Gastrocnemius medialis (tissue), 4 donors: ENCODE results near the gene CDKAL1. TPM values are rescaled to one million over a fixed set of nuclear protein-coding genes. Genes with fewer than 3 reads are reported as not detected.

Experiments used
- ATAC-seq, 2 donors: fragments of 150-250 bp; one replicate each; pipeline ENCODE4 v1.9.1; 2016
- DNase-seq, 2 donors: peaks; one replicate each; pipeline ENCODE4 v3.0.0-alpha.2; 2019
- H3K27ac ChIP-seq, 4 donors: fragments of 200-600 bp; sonication (generic); 1 replicate in 1 of 4; 2 replicates in 3 of 4; pipeline ENCODE4 v1.5.1; 2016 to 2018; ENCODE audit warnings: mild to moderate bottlenecking in 2 of 4, moderate library complexity in 1 of 4
- H3K27me3 ChIP-seq, 3 donors: fragments of 200-600 bp; sonication (generic) in 2 of 3; 1 replicate in 1 of 3; 2 replicates in 2 of 3; pipeline versions ENCODE4 v1.5.1 to v1.6.0; 2016 to 2019; ENCODE audit warnings: mild to moderate bottlenecking in 1 of 3, moderate library complexity in 1 of 3
- H3K36me3 ChIP-seq, 2 donors: fragments of 200-600 bp; sonication (generic) in 1 of 2; one replicate each; pipeline ENCODE4 v1.5.1; 2017 to 2018
- H3K4me1 ChIP-seq, 2 donors: fragments of 200-600 bp; sonication (generic) in 1 of 2; one replicate each; pipeline ENCODE4 v1.5.1; 2016 to 2017; ENCODE audit warnings: mild to moderate bottlenecking in 2 of 2
- H3K4me3 ChIP-seq, 4 donors: fragments of 200-600 bp; sonication (generic) in 3 of 4; 1 replicate in 1 of 4; 2 replicates in 3 of 4; pipeline ENCODE4 v1.5.1; 2016 to 2019; ENCODE audit warnings: mild to moderate bottlenecking in 2 of 4
- H3K9me3 ChIP-seq, 3 donors: fragments of 200-600 bp; sonication (generic) in 2 of 3; 1 replicate in 1 of 3; 2 replicates in 2 of 3; pipeline ENCODE4 v1.5.1; 2016 to 2019
- CTCF ChIP-seq, 5 experiments: fragments of 450-650 bp in 3 of 5; fragments of 200-600 bp in 2 of 5; sonication (generic) in 2 of 5; IDR thresholded peaks in 4 of 5; conservative IDR thresholded peaks in 1 of 5; 1 replicate in 4 of 5; 2 replicates in 1 of 5; pipeline ENCODE4 v1.5.1; 2016 to 2019; ENCODE audit warnings: antibody characterized with exemption in 5 of 5, mild to moderate bottlenecking in 3 of 5, moderate library complexity in 3 of 5
- POLR2A ChIP-seq, 2 donors: fragments of 450-650 bp; IDR thresholded peaks; one replicate each; pipeline ENCODE4 v1.6.1; 2017; ENCODE audit warnings: antibody characterized with exemption in 2 of 2, mild to moderate bottlenecking in 2 of 2, moderate library complexity in 2 of 2
- in situ Hi-C, 4 donors: fragments of 200-750 bp; cut with MboI; loops; one replicate each; pipeline versions ENCODE4 v1.15.0 to v1.8.0; 2017; ENCODE audit warnings: low sequenced_read_pairs in 4 of 4
- intact Hi-C: fragments of 100-400 bp; cut with DNase I; formaldehyde crosslinking; loops from one replicate; pipeline ENCODE4 v1.15.1; 2023; ENCODE audit warnings: low total_unique reads
- total RNA-seq, 4 donors: library from RNA; depleted of rRNA; stranded (reverse); fragments of >200 nt; gene quantifications; one replicate each; pipeline versions ENCODE4 v1.1.0 to v1.2.3, GENCODE V29; 2016

CDKAL1 gene
- total RNA-seq, 4 donors from 2014 or later, result 9.6 to 17.0 (median 11.4) TPM

- no peaks in the 10 kb centered on the region for H3K36me3 ChIP-seq
- in situ Hi-C loops, result no loop called here
- intact Hi-C loops, result no loop called here
- no peaks in the 10 kb centered on the region for H3K4me1 ChIP-seq
- ATAC-seq, result no peak
- no peak for TF ChIP-seq CTCF (IDR thresholded peaks at IDR 0.05 in 4 of 5, conservative IDR thresholded peaks at IDR 0.05 in 1 of 5)
- no peak for TF ChIP-seq POLR2A (IDR thresholded peaks at IDR 0.05)
- H3K27me3 ChIP-seq, result no peaks in the 10 kb centered on the region
- H3K9me3 ChIP-seq, result no peaks in the 10 kb centered on the region
- DNase-seq, result no peak
- H3K4me3 ChIP-seq, result no peak overlapping the region
- H3K27ac ChIP-seq, result no peak overlapping the region
Measured at GRCh38 chr6:21150667-21151066, 616.4 kb downstream of the CDKAL1 start.

- no peak overlapping the region for H3K27ac ChIP-seq
- no peaks in the 10 kb centered on the region for H3K27me3 ChIP-seq
- H3K4me1 ChIP-seq, result no peaks in the 10 kb centered on the region
- ATAC-seq (no peak), DNase-seq (no peak)
- H3K9me3 ChIP-seq, result no peaks in the 10 kb centered on the region
- intact Hi-C loops, result no loop called here
- TF ChIP-seq POLR2A (IDR thresholded peaks at IDR 0.05), result no peak
- no peak for TF ChIP-seq CTCF (IDR thresholded peaks at IDR 0.05 in 4 of 5, conservative IDR thresholded peaks at IDR 0.05 in 1 of 5)
- in situ Hi-C loops, result no loop called here
- H3K4me3 ChIP-seq, result no peak overlapping the region
- H3K36me3 ChIP-seq, result no peaks in the 10 kb centered on the region
Measured at GRCh38 chr6:21151119-21151518, 616.9 kb downstream of the CDKAL1 start.

- no peak for DNase-seq
- no peak for ATAC-seq
- TF ChIP-seq CTCF (IDR thresholded peaks at IDR 0.05 in 4 of 5, conservative IDR thresholded peaks at IDR 0.05 in 1 of 5), result no peak
Measured at GRCh38 chr6:21151530-21151929, 617.3 kb downstream of the CDKAL1 start.

GRCh38 chr6:21157186-21157929 is 623.1 kb downstream of the CDKAL1 start:
- ATAC-seq (no peak), DNase-seq (no peak)
- intact Hi-C loops, result no loop called here

More at GRCh38 chr6:21151530-21151929, 617.3 kb downstream of the CDKAL1 start:
- Histone ChIP-seq H3K4me1 (no peaks in the 10 kb centered on the region), H3K4me3 (no peak overlapping the region), H3K27me3 (no peaks in the 10 kb centered on the region), H3K27ac (no peak overlapping the region), H3K9me3 (no peaks in the 10 kb centered on the region), H3K36me3 (no peaks in the 10 kb centered on the region)
- in situ Hi-C loops (no loop called here), intact Hi-C loops (no loop called here)

More at GRCh38 chr6:21157186-21157929, 623.1 kb downstream of the CDKAL1 start:
- Histone ChIP-seq H3K4me1 (no peaks in the 10 kb centered on the region), H3K9me3 (no peaks in the 10 kb centered on the region), H3K4me3 (no peak overlapping the region), H3K36me3 (no peaks in the 10 kb centered on the region), H3K27me3 (no peaks in the 10 kb centered on the region), H3K27ac (no peak overlapping the region)
- TF ChIP-seq POLR2A (IDR thresholded peaks at IDR 0.05), result no peak
- TF ChIP-seq CTCF (IDR thresholded peaks at IDR 0.05 in 4 of 5, conservative IDR thresholded peaks at IDR 0.05 in 1 of 5), result no peak
- in situ Hi-C loops, result no loop called here
